Stimulated activated CD8-positive, alpha-beta memory T cell treated with anti-CD3 and anti-CD28 coated beads, Interleukin-4, amount 100 ng/mL, for 1 hour (primary cell): ENCODE data around the gene CABCOCO1.

Experiments
- DNase-seq, 2 donors: peaks; one replicate each; pipeline ENCODE4 v3.0.0-alpha.2; 2020; ENCODE audit warnings: low read depth in 2 of 2, low spot score in 1 of 2

The CABCOCO1 gene

DNA sequence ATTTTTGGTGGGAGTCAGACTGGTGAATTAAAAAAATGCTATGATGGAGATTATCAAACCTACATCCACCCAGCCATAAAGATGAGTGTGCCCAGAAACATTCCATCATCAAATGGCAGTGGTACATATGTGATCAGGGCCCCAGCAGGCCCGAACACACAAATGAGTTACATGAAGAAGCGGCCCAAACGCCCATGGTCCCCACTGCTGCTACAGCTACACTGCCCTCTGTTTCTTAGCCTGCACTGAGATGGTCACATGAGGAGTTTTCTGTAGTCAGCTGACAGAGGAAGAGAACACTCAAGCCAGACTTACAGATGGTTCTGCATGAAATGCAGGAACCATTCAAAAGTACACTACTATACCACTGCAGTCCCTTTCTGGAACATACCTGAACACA is 142.4 kb downstream of the CABCOCO1 start:
- no peak for DNase-seq

GRCh38 chr10:61810263-61810662 is 147.5 kb downstream of the CABCOCO1 start:
- no peak for DNase-seq

GRCh38 chr10:61812052-61812721 is 149.5 kb downstream of the CABCOCO1 start:
- DNase-seq, result no peak

- no peak for DNase-seq
Measured at GRCh38 chr10:61812920-61813319, 150.2 kb downstream of the CABCOCO1 start.

- no peak for DNase-seq
Measured at GRCh38 chr10:61814160-61814559, 151.4 kb downstream of the CABCOCO1 start.

- no peak for DNase-seq
Measured at GRCh38 chr10:61815496-61815895, 152.8 kb downstream of the CABCOCO1 start.
